HG02981 (cell line): Measurements from ENCODE around the gene FXYD6.
"Not testable (repeated sequence)": the region's sequence is repeated elsewhere in the genome, so short reads cannot be mapped to it uniquely, and the experiment has no call there.

Source experiments
- ATAC-seq: cut with Tn5 transposase; IDR thresholded peaks from one replicate; pipeline ENCODE4 v1.9.1; 2021; ENCODE audit warnings: mild to moderate bottlenecking, moderate library complexity; ENCODE audit not compliant: unreplicated experiment

Gene FXYD6

GRCh38 chr11:117870103-117870952, 6.1 kb downstream of the FXYD6 start:
- ATAC-seq: no peak

- ATAC-seq: no peak
These were observed 6.9 kb downstream of the FXYD6 start for GRCh38 chr11:117869604-117870003.

GRCh38 chr11:117868815-117869561, 7.5 kb downstream of the FXYD6 start:
- no peak for ATAC-seq

- no peak for ATAC-seq
These were observed 8.4 kb downstream of the FXYD6 start for GRCh38 chr11:117868088-117868487.

- ATAC-seq: no peak
These were observed 9.9 kb downstream of the FXYD6 start for GRCh38 chr11:117866526-117866925.

GRCh38 chr11:117865546-117865945, 10.9 kb downstream of the FXYD6 start:
- ATAC-seq: not testable (repeated sequence)

- ATAC-seq: no peak
These were observed 13.1 kb downstream of the FXYD6 start for GRCh38 chr11:117863383-117863782.

- ATAC-seq: no peak
These were observed 13.7 kb downstream of the FXYD6 start for GRCh38 chr11:117862753-117863152.

GRCh38 chr11:117862019-117862725, 14.3 kb downstream of the FXYD6 start:
- no peak for ATAC-seq

GRCh38 chr11:117861151-117862018, 15.1 kb downstream of the FXYD6 start:
- ATAC-seq: no peak

- ATAC-seq: no peak
These were observed 16.3 kb downstream of the FXYD6 start for GRCh38 chr11:117860139-117860538.

GRCh38 chr11:117859488-117860112, 16.9 kb downstream of the FXYD6 start:
- no peak for ATAC-seq

- ATAC-seq: no peak
These were observed 17.4 kb downstream of the FXYD6 start for GRCh38 chr11:117859061-117859460.

GRCh38 chr11:117857734-117858414, 18.6 kb downstream of the FXYD6 start:
- no peak for ATAC-seq

GRCh38 chr11:117855912-117856651, 20.4 kb downstream of the FXYD6 start:
- ATAC-seq: no peak

GRCh38 chr11:117855186-117855845, 21.1 kb downstream of the FXYD6 start:
- ATAC-seq: no peak

GRCh38 chr11:117852309-117852708, 24.1 kb downstream of the FXYD6 start:
- ATAC-seq: no peak

GRCh38 chr11:117851852-117852251, 24.6 kb downstream of the FXYD6 start:
- ATAC-seq: no peak
